ENCODE data around the gene WNK3.
"Not testable (repeated sequence)": the region's sequence is repeated elsewhere in the genome, so short reads cannot be mapped to it uniquely, and the experiment has no call there.

WNK3 gene

GRCh38 chrX:54357414-54358377 is at the start of gene WNK3:
Gene WNK3 (minus strand): TSS chrX:54358046.
- DNase-seq: peak; percentile 71

DNA sequence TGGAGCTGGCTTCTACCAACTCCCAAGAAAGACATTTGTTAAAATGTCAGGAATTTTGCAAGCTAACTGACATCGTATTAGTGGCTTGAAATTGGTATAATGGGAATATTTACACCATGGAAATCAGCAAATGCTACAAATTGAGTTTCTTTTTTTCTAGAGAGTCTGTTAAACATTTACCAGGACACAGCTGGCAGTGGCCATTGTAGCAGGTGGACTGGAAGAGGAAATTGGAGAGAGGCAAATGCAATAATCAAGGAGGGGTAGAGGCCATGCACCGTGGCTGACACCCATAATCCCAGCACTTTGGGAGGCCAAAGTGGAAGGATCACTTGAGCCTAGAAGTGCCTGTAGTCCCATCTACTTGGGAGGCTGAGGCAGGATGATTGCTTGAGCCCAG is 49.4 kb upstream of the WNK3 start:
- DNase-seq: no peak

DNA sequence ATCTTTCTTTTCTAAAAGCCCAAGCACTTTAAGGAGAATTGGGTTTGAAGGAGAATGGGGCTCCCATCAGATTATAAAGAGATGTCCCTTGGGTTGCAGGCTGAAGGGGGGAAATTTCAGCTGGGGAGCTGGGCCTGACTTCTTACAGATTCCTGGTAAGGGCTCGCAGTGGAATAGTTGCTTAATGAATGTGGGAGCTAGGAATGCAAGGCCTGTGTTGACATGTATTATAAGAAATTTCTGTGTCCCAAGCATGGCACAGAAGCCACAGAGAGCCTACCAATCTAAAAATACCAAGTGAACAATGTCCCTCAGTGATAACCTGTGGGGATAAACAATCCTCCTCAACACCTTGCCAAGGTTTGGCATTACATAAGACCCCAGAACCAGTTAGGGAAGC is 39.3 kb upstream of the WNK3 start:
- no peak for DNase-seq

- DNase-seq: no peak
Observed at GRCh38 chrX:54386314-54386713, 28.5 kb upstream of the WNK3 start.

DNA sequence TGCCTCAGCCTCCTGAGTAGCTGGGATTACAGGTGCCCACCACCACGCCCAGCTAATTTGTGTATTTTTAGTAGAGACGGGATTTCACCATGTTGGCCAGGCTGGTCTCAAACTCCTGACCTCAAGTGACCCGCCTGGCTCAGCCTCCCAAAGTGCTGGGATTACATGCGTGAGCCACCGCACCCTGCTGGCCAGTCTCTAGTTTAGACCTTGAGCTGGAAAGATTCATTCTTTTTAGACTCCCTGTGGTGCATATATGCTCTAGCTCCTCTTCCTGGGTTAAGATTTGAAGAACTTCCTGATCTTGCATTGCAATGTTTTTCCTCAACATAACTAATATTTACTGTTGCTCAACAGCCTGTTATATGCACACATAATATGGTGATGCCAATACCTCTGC is 26.8 kb upstream of the WNK3 start:
- not testable (repeated sequence) for DNase-seq

- no peak for DNase-seq
Observed at GRCh38 chrX:54359408-54359807, 1.6 kb upstream of the WNK3 start.

GRCh38 chrX:54358424-54359211 is 772 bp upstream of the WNK3 start:
- peak; percentile 72 for DNase-seq

DNA sequence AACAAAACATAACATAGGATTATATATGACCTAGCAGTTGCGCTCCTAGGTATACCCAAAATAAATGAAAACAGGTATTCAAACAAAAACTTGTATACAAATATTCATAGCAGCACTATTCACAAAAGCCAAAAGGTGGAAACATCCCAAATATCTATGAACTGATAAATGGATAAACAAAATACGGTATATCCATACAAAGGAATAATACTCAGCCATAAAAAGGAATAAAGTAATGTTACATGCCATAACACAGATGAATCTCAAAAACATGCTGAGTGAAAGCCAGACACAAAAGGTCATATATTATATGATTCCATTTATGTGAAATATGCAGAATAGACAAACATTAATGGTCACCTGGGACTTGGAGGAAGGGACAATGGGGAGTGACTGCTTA is 5.2 kb downstream of the WNK3 start:
- no peak for DNase-seq

DNA sequence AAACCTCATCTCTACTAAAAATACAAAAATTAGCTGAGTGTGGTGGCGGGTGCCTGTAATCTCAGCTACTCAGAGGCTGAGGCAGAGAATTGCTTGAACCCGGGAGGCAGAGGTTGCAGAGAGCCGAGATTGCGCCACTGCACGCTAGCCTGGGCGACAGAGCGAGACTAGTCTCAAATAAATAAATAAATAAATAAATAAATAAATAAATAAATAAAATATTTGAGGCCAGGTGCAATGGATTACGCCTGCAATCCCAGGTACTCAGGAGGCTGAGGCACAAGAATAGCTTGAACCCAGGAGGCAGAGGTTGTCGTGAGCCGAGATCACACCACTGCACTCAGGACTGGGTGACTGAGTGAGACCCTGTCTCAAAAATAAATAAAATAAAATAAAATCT is 20.5 kb downstream of the WNK3 start:
- not testable (repeated sequence) for DNase-seq

- DNase-seq: no peak
Observed at GRCh38 chrX:54325077-54325476, 32.8 kb downstream of the WNK3 start.

DNA sequence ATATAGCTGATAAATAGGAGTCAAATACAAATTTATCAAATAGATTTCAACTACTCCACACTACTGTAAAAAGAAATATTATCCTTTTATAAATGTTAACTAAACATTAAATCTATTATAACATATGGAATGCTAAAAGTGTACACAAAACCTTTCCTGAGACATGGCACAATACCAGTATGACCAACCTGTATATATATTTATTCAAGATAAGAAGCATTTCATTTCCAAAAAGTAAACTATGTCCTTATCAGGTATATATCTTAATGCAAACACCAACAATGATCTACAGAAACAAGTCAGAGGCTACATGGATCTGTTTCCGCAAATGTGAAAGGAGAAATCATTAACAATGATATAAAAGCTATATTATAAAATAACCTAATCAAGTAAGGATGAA is 37.8 kb downstream of the WNK3 start:
- no peak for DNase-seq

DNA sequence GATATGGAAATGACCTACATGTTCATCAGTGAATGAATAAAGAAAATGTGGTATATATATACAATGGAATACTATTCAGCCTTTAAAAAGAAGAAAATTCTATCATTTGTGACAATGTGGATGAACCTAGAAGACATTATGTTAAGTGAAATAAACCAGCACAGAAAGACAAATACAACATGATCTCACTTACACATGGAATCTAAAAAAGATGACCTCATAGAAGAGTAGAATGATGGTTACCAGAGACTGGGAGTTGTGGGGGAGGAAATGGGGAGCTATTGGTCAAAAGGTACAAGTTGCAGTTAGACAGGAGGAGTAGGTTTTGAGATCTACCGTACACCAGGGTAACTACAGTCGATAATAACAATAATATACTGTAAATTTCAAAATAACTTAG is 51.5 kb downstream of the WNK3 start:
- DNase-seq: no peak

DNA sequence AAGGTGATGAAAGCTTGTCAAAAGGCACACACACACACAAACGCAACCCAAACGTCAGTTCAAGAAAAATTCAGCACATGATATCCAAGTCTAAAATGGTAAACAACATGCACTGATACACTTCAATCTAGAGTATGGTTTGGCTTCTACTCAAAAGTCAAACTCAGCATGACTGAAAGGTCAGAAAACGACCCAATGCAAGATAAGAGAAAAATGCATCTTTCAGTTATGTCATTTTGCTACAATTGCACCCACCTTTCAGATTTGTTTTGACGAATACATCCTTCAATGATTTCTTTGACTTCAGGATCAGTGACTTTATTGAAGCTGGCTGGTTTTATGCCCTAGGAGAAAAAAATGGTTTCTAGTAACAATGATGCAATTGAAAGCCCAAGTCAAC is 56.3 kb downstream of the WNK3 start:
- no peak for DNase-seq

GRCh38 chrX:54294306-54294705 is 63.5 kb downstream of the WNK3 start:
- DNase-seq: no peak

DNA sequence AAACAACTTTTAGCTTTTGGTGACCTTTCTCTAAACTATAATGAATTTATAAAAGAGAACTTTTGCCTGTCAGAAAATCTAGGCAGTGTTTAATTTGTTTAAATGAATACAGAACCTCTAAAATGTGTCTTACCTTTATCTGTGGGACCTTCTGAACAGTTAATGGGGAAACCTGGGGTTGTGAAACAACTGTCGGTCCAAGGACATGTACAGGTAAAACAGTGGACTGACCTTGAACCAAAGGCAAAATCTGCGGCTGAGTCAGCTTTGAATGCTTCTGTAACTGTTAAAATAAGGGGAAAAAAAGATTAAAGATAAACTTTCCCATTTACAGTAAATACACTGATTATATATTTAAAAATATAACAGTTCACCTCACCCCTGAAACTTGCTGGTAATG is 65.1 kb downstream of the WNK3 start:
- DNase-seq: no peak

- no peak for DNase-seq
Observed at GRCh38 chrX:54291758-54292157, 66.1 kb downstream of the WNK3 start.

GRCh38 chrX:54288968-54289367 is 68.9 kb downstream of the WNK3 start:
- DNase-seq: no peak

GRCh38 chrX:54288277-54288676 is 69.6 kb downstream of the WNK3 start:
- DNase-seq: no peak

DNA sequence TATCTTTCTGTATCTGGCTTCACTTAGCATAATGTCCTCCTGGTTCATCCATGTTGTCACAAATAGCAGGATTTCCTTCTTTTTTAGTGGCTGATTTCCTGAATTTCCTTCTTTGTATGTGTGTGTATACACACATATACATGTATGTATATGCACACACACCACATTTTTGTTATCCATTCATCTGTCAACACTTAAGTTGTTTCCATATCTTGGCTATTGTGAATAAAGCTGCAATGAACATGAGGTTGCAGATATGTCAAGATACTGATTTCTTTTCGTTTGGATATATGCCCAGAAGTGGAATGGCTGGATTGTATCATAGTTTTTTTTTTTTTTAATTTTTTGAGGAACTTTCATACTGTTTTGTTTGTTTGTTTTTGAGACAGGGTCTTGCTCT is 76.2 kb downstream of the WNK3 start:
- DNase-seq: no peak

DNA sequence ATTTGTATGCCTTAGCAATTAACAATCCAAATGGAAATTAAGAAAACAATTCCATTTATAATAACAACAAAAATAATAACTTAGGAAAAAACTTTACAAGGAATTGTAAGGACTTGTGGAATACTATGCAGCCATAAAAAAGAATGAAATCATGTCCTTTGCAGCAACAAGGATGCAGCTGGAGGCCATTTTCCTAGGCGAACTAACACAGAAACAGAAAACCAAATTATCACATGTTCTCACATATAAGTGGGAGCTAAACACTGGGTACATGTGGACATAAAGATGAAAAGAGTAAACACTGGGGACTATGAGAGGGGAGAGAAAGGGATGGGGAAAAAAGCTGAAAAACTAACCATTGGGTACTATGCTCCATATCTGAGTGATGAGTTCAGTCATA is 77.4 kb downstream of the WNK3 start:
- no peak for DNase-seq

DNA sequence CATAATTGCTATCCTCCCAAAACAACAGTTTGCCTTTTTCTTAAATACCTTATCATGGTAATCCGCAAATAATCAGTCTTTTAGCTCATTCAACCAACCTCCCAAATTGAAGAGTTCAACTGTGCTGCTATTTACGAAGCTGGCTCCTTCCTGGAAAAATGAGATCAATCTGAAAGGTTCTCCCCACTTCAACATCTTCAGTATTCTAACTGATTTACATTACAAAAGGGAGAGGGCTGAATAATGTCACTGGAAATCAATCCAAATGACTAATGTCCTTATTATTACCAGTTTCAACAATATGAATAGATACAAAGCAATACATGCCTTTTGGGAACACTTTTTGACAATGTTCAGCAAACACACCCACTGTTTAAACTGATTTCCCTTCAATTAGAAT is 86.2 kb downstream of the WNK3 start:
- DNase-seq: no peak

DNA sequence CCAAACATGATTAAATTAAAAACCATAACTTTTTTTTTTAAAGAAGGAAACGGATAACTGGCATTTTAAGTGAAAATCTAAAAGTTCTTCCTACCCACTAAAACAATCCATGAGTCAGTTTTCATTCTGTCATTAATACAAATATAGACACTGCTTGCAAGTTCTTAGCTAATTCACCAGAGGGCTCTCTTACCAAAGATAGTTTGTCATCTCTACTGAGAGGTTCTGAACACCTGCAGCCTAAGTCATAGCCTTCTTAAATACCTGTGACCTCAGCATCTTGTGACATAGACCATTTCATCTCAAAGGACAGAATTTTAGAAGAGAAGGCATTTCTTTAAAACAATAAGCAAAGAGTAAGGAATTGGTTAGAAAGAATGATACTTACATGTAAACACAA is 109.5 kb downstream of the WNK3 start:
- DNase-seq: no peak

GRCh38 chrX:54246866-54247265 is 111.0 kb downstream of the WNK3 start:
- DNase-seq: no peak

GRCh38 chrX:54238588-54238987 is 119.3 kb downstream of the WNK3 start:
- DNase-seq: no peak
